Measurements from ENCODE around the gene SH3BP2.

DNA sequence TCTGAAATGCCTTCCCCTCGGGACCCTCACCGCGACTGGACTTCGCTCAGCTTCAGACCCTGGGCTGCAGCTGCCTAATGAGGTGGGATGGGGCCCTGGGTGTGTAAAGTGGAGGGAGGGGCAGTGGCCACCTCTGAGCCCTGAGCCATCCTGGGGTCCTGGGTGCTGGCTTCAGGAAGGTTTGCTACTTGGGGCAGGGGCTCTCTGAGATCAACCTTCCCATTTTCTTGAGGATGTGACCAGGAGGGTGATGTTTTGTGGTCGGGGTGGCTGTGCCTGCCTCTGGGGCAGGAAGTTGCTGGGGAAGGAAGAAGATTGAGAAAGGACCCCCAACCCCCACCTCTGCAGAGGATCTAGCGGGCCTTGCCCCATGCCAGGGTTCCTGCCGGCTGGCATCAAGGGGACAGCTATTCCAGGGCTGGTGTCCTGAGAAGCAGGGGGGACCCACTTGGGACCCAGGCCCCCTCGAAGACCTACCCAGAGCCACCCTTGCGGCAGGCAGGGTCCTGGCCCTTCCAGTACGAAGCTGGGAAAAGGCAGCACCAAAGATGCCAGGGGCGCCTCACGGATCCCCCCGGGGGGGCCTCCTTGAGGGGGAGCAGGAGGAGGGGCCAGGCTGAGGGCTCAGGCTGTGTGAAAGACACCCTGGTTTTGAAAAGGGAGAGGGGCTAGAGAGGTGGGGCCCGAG lies 6.5 kb downstream of the SH3BP2 start:
- TF ChIP-seq, protein P1, sequence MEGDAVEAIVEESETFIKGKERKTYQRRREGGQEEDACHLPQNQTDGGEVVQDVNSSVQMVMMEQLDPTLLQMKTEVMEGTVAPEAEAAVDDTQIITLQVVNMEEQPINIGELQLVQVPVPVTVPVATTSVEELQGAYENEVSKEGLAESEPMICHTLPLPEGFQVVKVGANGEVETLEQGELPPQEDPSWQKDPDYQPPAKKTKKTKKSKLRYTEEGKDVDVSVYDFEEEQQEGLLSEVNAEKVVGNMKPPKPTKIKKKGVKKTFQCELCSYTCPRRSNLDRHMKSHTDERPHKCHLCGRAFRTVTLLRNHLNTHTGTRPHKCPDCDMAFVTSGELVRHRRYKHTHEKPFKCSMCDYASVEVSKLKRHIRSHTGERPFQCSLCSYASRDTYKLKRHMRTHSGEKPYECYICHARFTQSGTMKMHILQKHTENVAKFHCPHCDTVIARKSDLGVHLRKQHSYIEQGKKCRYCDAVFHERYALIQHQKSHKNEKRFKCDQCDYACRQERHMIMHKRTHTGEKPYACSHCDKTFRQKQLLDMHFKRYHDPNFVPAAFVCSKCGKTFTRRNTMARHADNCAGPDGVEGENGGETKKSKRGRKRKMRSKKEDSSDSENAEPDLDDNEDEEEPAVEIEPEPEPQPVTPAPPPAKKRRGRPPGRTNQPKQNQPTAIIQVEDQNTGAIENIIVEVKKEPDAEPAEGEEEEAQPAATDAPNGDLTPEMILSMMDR (conservative IDR thresholded peaks at IDR 0.05): no peak
- TF ChIP-seq EZH2 (IDR thresholded peaks at IDR 0.05; ENCODE audit: low read depth): no peak

Data from PC-9 (cell line).